ENCODE measurements around the gene THAP9. TPM values are rescaled to one million over a fixed set of nuclear protein-coding genes. Genes with fewer than 3 reads are reported as not detected.
A peak's percentile ranks its signal among the peaks of the same experiment; 100 is the strongest.

The THAP9 gene
- total RNA-seq, 4 donors from 2014 or later = 2.2 to 8.4 (median 5.5) TPM

- Histone ChIP-seq H3K36me3 (peaks cover 0 to 30% (median 0%) of the 10 kb centered on the region in 3 donors), H3K4me1 (peaks cover 4 to 48% (median 22%) of the 10 kb centered on the region in 4 donors), H3K27me3 (no peaks in the 10 kb centered on the region), H3K4me3 (no peak overlapping the region), H3K27ac (no peak overlapping the region), H3K9me3 (no peaks in the 10 kb centered on the region)
- WGBS, 2 donors = 87 to 88% methylated on average over 1 of the region's 1 CpG
- no peak for TF ChIP-seq EP300 (IDR thresholded peaks at IDR 0.05)
- no peak for TF ChIP-seq CTCF (IDR thresholded peaks at IDR 0.05)
- no peak for TF ChIP-seq POLR2A (IDR thresholded peaks at IDR 0.05)
- DNase-seq (ENCODE audit: low spot score in 2 of 2) = no peak
Measured at GRCh38 chr4:82896755-82897154, 3.8 kb upstream of the THAP9 start.

- H3K27me3 ChIP-seq = no peaks in the 10 kb centered on the region
- peaks cover 4 to 48% (median 17%) of the 10 kb centered on the region in 4 donors for H3K4me1 ChIP-seq
- no peaks in the 10 kb centered on the region for H3K9me3 ChIP-seq
- H3K4me3 ChIP-seq = peak overlapping the region; percentile 69 to 85 (median 78)
- TF ChIP-seq CTCF (IDR thresholded peaks at IDR 0.05) = peak in 3 of 5 experiments; percentile 17 to 34 (median 20)
- TF ChIP-seq EP300 (IDR thresholded peaks at IDR 0.05) = peak in 1 of 2 donors; percentile 37
- TF ChIP-seq POLR2A (IDR thresholded peaks at IDR 0.05) = no peak
- peak in 1 of 2 donors; percentile 31 for DNase-seq (ENCODE audit: low spot score in 2 of 2)
- H3K36me3 ChIP-seq = peaks cover 0 to 26% (median 0%) of the 10 kb centered on the region in 3 donors
- H3K27ac ChIP-seq = peak overlapping the region in 3 of 4 donors; percentile 97 to 100 (median 98)
- 36 to 41% methylated on average over 7 of the region's 7 CpGs for WGBS, 2 donors
Measured at GRCh38 chr4:82898322-82899243, 2.0 kb upstream of the THAP9 start.

- peak overlapping the region; percentile 69 to 85 (median 78) for H3K4me3 ChIP-seq
- no peaks in the 10 kb centered on the region for H3K27me3 ChIP-seq
- H3K27ac ChIP-seq = peak overlapping the region; percentile 97 to 100 (median 99)
- WGBS, 2 donors = 0 to 1% methylated on average over 4 of the region's 4 CpGs
- peaks cover 0 to 17% (median 0%) of the 10 kb centered on the region in 3 donors for H3K36me3 ChIP-seq
- TF ChIP-seq POLR2A (IDR thresholded peaks at IDR 0.05) (no peak), CTCF (IDR thresholded peaks at IDR 0.05) (no peak), EP300 (IDR thresholded peaks at IDR 0.05) (no peak)
- no peak for DNase-seq (ENCODE audit: low spot score in 2 of 2)
- peaks cover 4 to 48% (median 17%) of the 10 kb centered on the region in 4 donors for H3K4me1 ChIP-seq
- H3K9me3 ChIP-seq = no peaks in the 10 kb centered on the region
Measured at GRCh38 chr4:82899374-82900065, 1.0 kb upstream of the THAP9 start.

GRCh38 chr4:82900066-82900410 is 497 bp upstream of the THAP9 start:
- no peak for TF ChIP-seq POLR2A (IDR thresholded peaks at IDR 0.05)
- TF ChIP-seq EP300 (IDR thresholded peaks at IDR 0.05) = no peak
- TF ChIP-seq CTCF (IDR thresholded peaks at IDR 0.05) = no peak
- Histone ChIP-seq H3K4me1 (peaks cover 4 to 48% (median 17%) of the 10 kb centered on the region in 4 donors), H3K9me3 (no peaks in the 10 kb centered on the region), H3K27me3 (no peaks in the 10 kb centered on the region), H3K4me3 (peak overlapping the region; percentile 69 to 85 (median 78)), H3K27ac (peak overlapping the region; percentile 97 to 100 (median 99)), H3K36me3 (peaks cover 0 to 13% (median 0%) of the 10 kb centered on the region in 3 donors)
- 0 to 1% methylated on average over 14 of the region's 14 CpGs for WGBS, 2 donors
- DNase-seq (ENCODE audit: low spot score in 2 of 2) = no peak
